Activated naive CD4-positive, alpha-beta T cell treated with anti-CD3 and anti-CD28 coated beads for 36 hours (primary cell): Measurements from ENCODE around the gene KRTAP5-7. TPM values are rescaled to one million over a fixed set of nuclear protein-coding genes. Genes with fewer than 3 reads are reported as not detected.

ENCODE experiments used
- CTCF ChIA-PET: fragments of 350-600 bp; sonication (Branson Sonifier 250); formaldehyde crosslinking; loops from one replicate; lab custom pipeline; 2021; ENCODE audit warnings: antibody characterized with exemption; lab: Charles Lee
- DNase-seq: peaks from one replicate; pipeline ENCODE4 v3.0.0-alpha.2; 2020
- H3K27ac Mint-ChIP-seq: one replicate; pipeline ENCODE4 v1.8.0; 2021; ENCODE audit warnings: mild to moderate bottlenecking, mixed read lengths
- H3K27me3 Mint-ChIP-seq: one replicate; pipeline ENCODE4 v1.8.0; 2021; ENCODE audit warnings: low read depth, mixed read lengths
- H3K36me3 Mint-ChIP-seq: one replicate; pipeline ENCODE4 v1.8.0; 2021; ENCODE audit warnings: low read depth, mixed read lengths
- H3K4me1 Mint-ChIP-seq: one replicate; pipeline ENCODE4 v1.8.0; 2021; ENCODE audit warnings: low read depth, mixed read lengths
- H3K4me3 Mint-ChIP-seq: one replicate; pipeline ENCODE4 v1.8.0; 2021; ENCODE audit warnings: mild to moderate bottlenecking, moderate library complexity, mixed read lengths
- H3K9me3 Mint-ChIP-seq: one replicate; pipeline ENCODE4 v1.8.0; 2021; ENCODE audit warnings: mixed read lengths
- intact Hi-C: fragments of 100-400 bp; cut with micrococcal nuclease; formaldehyde crosslinking; loops from one replicate; pipeline ENCODE4 v1.15.1; 2023
- total RNA-seq, 2 experiments: library from RNA; stranded (reverse); gene quantifications; one replicate each; pipeline ENCODE4 v1.2.3, GENCODE V29; 2021

KRTAP5-7 gene
- total RNA-seq, 2 experiments from 2014 or later: not detected

DNA sequence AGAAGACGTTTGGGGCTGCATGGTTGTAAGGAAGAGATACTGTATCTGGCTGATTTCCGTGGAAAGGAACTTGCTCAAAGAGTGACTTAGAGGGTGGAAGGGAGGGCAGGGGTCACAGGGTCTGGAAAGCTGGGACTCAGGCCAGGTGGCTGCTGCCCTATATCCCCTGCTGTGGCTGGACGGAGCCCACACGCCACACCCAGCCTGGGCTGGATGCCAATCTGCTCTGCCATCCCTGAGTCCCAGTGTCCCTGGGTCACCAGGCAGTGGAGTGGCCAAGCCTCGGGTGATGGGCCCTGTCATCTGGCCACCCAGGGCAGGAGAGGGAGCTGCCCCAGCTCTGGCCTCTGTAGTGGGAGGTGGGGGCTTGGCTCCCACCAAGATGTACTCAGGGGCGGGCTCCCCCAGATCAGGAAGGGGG lies 26.5 kb upstream of the KRTAP5-7 start:
- DNase-seq: no peak
- no peaks in the 10 kb centered on the region for H3K27me3 Mint-ChIP-seq
- H3K4me3 Mint-ChIP-seq: no peak overlapping the region
- peaks cover 65% of the 10 kb centered on the region for H3K36me3 Mint-ChIP-seq
- intact Hi-C loops: no loop called here
- CTCF ChIA-PET: no interaction called here
- H3K9me3 Mint-ChIP-seq: peaks cover 2% of the 10 kb centered on the region
- no peak overlapping the region for H3K27ac Mint-ChIP-seq
- peaks cover 2% of the 10 kb centered on the region for H3K4me1 Mint-ChIP-seq

DNA sequence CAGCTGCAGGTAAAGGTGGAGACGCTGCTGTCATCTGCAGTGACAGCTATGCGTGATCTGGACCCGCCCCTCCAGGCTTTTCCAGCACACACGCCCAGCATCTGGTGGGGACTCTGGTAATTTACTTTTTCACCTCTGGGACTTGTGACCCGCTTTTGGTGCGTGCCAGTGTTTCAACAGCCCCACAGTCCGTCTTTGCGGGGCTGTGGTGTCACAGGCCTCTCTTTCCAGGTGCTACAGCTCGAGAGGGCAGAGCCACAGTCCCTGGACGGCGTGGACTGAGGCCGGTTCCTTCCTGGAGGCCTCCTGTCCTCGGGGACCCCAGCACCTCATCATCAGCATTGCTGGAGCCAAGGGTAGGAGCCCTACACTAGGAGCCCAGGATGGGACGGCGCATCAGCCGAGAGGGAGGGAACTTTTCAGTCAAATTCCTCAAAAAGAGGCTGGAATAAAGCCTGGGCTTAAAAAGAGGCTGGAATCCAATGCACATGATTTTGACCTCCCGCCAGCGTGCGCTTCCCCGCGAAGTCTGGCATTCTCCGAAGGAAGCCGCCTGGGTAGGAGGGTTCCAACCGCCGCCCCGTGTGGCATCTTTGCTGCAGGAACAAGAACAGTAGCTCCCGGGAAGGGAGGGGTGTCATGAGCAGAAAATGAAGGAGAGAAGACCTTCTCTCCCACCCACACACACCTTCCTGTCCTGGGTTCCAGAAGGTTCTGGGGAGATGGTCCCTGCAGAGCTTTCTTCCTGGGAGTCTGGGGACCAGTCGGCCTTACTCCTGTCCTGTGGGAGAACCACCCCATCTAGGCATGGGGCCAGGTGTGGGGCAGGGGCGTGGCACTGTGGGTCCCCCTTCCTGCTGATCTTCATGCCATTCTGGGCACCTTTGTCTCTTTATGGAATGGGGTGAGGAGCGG lies 25.7 kb upstream of the KRTAP5-7 start:
- Mint-ChIP-seq H3K36me3 (peaks cover 67% of the 10 kb centered on the region), H3K27me3 (no peaks in the 10 kb centered on the region), H3K4me3 (no peak overlapping the region), H3K27ac (no peak overlapping the region), H3K9me3 (peaks cover 8% of the 10 kb centered on the region), H3K4me1 (peaks cover 2% of the 10 kb centered on the region)
- no peak for DNase-seq
- intact Hi-C loops: no loop called here
- CTCF ChIA-PET: no interaction called here

DNA sequence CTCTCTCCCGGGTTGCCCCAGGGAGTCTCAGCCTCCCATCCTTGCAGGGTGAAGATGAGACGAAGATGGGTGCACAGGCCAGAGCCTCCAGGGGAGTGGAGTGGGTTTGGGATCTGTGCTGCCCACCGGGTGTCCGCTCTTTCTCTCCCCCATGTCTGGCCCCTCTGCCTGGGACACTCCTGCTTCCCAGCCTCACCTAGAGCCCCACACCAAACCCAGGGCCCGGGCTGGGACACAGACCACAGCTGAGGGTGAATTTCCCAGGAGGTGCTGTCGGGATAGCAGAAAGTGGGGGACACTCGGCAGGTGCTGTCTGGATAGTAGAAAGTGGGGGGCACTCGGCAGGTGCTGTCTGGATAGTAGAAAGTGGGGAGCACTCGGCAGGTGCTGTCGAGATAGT lies 25.0 kb upstream of the KRTAP5-7 start:
- H3K36me3 Mint-ChIP-seq: peaks cover 68% of the 10 kb centered on the region
- CTCF ChIA-PET: no interaction called here
- peaks cover 15% of the 10 kb centered on the region for H3K9me3 Mint-ChIP-seq

DNA sequence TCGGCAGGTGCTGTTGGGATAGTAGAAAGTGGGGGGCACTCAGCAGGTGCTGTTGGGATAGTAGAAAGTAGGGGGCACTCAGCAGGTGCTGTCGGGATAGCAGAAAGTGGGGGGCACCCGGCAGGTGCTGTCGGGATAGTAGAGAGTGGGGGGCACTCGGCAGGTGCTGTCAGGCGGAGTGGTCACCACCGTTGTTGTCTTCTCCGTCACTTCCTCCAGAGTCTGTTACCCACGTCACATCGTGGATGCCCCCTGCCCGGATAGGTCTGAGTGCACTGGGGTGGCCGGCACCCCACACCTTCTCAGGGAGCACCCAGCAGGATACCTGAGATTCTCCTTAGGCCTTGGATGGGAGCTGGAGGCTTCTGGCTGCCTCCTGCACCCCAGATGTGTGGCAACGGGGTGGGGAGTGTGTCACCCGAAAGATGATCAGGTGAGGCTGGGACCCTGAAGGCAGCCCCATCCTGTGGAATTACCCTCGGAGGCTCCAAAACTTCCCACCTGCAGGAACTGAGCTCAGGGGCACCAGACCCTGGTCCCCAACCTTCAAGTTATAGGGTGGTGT lies 24.1 kb upstream of the KRTAP5-7 start:
- no peak for DNase-seq
- Mint-ChIP-seq H3K36me3 (peaks cover 63% of the 10 kb centered on the region), H3K4me1 (peaks cover 2% of the 10 kb centered on the region), H3K27me3 (no peaks in the 10 kb centered on the region), H3K9me3 (peaks cover 19% of the 10 kb centered on the region), H3K27ac (no peak overlapping the region), H3K4me3 (no peak overlapping the region)
- intact Hi-C loops: no loop called here
- CTCF ChIA-PET: no interaction called here

More for the DNA sequence above, 25.0 kb upstream of the KRTAP5-7 start:
- Mint-ChIP-seq H3K27ac (no peak overlapping the region), H3K4me1 (peaks cover 2% of the 10 kb centered on the region), H3K4me3 (no peak overlapping the region), H3K27me3 (no peaks in the 10 kb centered on the region)
- intact Hi-C loops: no loop called here
- DNase-seq: no peak

DNA sequence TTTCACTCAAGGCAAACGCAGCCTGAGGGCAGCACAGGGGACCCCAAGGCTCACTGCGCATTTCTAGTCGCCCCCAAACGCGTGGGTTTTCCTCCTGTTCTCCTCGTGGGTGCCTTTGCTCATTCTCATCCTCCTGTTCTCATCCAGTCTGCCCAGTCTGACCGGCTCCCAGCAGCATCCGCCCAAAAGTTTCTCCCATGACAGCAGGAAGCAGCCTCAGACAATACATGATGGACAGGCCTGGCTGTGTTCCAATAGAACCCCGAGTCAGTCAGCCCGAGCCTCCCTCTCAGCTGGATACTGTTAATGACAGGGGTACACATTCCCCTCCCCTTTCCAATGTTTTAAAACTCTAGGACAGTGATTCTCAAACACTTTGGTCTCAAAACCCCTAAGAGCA lies 22.5 kb upstream of the KRTAP5-7 start:
- intact Hi-C loops: no loop called here
- no peaks in the 10 kb centered on the region for H3K4me1 Mint-ChIP-seq
- H3K27ac Mint-ChIP-seq: no peak overlapping the region
- H3K4me3 Mint-ChIP-seq: no peak overlapping the region
- no peaks in the 10 kb centered on the region for H3K27me3 Mint-ChIP-seq
- CTCF ChIA-PET: no interaction called here
- no peak for DNase-seq
- H3K36me3 Mint-ChIP-seq: peaks cover 56% of the 10 kb centered on the region
- peaks cover 33% of the 10 kb centered on the region for H3K9me3 Mint-ChIP-seq

DNA sequence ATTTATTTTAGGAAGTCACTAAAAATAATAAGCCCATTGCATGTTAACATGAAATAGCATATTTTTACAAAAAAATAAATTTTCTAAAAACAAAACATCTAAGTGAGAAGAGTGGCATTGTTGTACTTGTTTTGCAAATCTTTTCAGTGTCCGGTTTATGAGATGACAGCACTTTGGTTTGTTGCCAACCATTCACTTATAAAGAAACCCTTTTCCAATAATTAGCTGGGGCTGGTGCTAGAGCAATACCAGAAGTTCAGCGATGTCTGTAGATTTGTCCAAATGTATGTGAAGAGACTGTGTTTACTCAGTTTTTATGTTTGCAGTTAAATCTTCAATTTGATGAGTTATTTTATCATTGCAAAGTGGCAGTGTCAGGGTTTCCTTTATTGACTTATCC lies 22.1 kb upstream of the KRTAP5-7 start:
- H3K4me1 Mint-ChIP-seq: no peaks in the 10 kb centered on the region
- peaks cover 54% of the 10 kb centered on the region for H3K36me3 Mint-ChIP-seq
- peaks cover 38% of the 10 kb centered on the region for H3K9me3 Mint-ChIP-seq
- no peak overlapping the region for H3K4me3 Mint-ChIP-seq
- CTCF ChIA-PET: no interaction called here
- no peak for DNase-seq
- intact Hi-C loops: no loop called here
- H3K27ac Mint-ChIP-seq: no peak overlapping the region
- H3K27me3 Mint-ChIP-seq: no peaks in the 10 kb centered on the region

DNA sequence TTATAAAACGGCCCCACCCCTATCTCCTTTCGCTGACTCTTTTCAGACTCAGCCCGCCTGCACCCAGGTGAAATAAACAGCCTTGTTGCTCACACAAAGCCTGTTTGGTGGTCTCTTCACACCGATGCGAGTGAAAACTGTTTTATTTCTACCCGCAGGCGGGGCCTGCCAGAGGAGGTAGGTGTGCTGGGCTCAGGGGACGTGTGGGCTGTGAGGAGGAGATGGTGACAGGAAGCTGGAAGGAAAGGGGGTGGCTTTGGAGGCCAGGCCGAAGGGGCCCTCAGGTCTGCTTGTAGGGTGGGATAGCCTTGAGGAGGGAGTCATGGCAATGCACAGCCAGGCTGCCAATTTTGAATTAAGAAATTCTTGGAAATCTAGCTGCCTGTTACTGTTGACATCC lies 21.3 kb upstream of the KRTAP5-7 start:
- DNase-seq: no peak
- Mint-ChIP-seq H3K27ac (no peak overlapping the region), H3K27me3 (no peaks in the 10 kb centered on the region), H3K4me1 (no peaks in the 10 kb centered on the region), H3K9me3 (peaks cover 39% of the 10 kb centered on the region), H3K36me3 (peaks cover 46% of the 10 kb centered on the region), H3K4me3 (no peak overlapping the region)
- intact Hi-C loops: no loop called here
- CTCF ChIA-PET: no interaction called here

DNA sequence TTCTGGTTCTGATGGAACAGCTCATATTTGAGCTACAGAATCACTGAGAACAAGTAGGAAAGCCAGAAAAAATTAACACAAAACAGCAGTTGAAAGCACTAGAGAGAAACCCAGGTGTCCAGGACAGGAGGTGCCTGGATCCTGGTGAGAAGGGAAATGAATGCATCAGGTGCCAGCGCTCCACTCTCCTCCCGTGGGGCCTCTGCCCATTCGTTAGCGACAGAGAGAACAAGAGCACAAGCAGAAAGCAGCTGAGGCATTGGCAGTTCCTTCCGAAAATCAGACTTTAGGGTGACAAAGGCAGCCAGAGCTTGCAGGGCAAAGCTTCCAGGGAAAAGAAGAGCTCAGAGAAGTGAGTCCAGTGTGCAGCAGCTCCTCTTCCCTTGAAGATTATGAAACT lies 20.0 kb upstream of the KRTAP5-7 start:
- CTCF ChIA-PET: interaction anchor here (0.6 kb wide), 1 partner anchor 73 kb away, joined by 3 read pairs; no protein-coding TSS in a partner anchor
- no peaks in the 10 kb centered on the region for H3K27me3 Mint-ChIP-seq
- no peak for DNase-seq
- H3K4me3 Mint-ChIP-seq: no peak overlapping the region
- H3K36me3 Mint-ChIP-seq: peaks cover 41% of the 10 kb centered on the region
- peaks cover 45% of the 10 kb centered on the region for H3K9me3 Mint-ChIP-seq
- H3K27ac Mint-ChIP-seq: no peak overlapping the region
- intact Hi-C loops: no loop called here
- H3K4me1 Mint-ChIP-seq: no peaks in the 10 kb centered on the region

DNA sequence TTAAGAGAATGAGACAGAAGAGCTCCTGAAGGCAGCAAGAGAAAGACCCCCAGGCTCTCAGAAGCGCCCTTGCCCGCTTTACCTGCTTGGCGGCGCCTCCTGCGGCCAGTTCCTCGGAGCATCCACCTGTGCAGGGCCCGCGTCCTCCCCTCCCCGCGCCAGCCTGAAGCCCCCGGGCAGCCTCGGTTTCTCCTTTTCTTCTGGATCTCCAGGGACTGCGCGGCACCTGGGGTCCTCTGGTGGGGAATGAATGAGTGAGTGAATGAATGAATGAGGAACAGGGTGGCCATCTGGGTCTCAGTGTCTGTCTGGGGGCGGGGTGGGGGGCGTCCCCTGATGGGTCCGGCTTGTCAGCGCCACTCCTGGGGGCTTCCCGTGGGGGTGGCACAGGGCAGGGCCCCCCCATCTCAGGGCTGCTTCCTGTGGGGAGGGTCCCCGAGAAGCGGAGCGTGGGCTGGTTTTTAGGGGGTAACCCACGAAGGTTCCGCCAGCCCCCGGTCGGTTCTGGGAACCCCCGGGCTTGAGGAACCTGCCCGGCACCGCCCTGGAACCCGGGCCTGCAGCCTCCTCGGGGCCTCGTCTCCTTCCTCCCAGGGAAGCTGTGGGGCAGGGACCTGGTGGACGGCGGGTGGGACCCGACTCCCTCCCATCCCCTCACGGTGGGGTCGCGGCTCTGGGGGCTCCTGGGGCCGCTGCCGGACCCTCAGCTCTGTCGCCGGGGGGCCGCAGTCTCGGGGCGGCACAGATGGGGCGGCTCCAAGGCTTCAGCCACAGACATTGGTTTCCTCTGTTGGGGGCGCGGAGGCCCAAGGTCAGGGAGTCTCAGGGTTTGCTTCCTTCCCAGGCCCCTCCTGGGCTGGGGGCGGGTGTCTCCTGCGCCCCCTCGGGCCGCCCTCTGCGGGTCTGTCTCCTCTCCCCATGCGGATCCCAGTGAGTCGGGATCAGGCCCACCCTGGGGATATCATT lies 8.3 kb upstream of the KRTAP5-7 start:
- Mint-ChIP-seq H3K36me3 (no peaks in the 10 kb centered on the region), H3K9me3 (peaks cover 7% of the 10 kb centered on the region), H3K4me1 (no peaks in the 10 kb centered on the region), H3K4me3 (no peak overlapping the region), H3K27me3 (no peaks in the 10 kb centered on the region), H3K27ac (no peak overlapping the region)
- intact Hi-C loops: no loop called here
- DNase-seq: no peak
- CTCF ChIA-PET: no interaction called here

DNA sequence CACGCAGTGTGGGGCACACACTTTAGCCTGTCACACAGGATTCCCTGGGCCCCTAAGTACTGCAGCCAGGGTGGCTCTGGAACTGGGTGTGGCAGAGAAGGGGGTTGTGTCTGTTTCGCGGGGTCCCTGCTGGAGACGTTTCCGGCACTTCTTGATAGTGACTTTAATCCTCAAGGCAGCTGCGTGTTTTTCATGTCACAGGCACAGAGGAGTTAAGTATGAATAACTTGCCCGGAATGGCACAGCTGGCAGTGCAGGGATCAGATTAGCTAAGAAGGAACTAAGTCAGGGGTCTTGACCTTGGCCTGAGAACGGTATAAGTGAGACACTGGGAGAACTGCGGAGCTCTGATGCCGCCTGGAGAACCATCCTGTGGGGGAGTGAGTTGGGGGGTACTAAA lies 7.5 kb upstream of the KRTAP5-7 start:
- H3K27ac Mint-ChIP-seq: no peak overlapping the region
- CTCF ChIA-PET: interaction anchor here (0.7 kb wide), 1 partner anchor 29 kb away, joined by 4 read pairs; the partner anchor contains the start of gene KRTAP5-9
- no peak for DNase-seq
- no peaks in the 10 kb centered on the region for H3K27me3 Mint-ChIP-seq
- H3K36me3 Mint-ChIP-seq: no peaks in the 10 kb centered on the region
- no peak overlapping the region for H3K4me3 Mint-ChIP-seq
- intact Hi-C loops: no loop called here
- H3K4me1 Mint-ChIP-seq: no peaks in the 10 kb centered on the region
- H3K9me3 Mint-ChIP-seq: peaks cover 7% of the 10 kb centered on the region

DNA sequence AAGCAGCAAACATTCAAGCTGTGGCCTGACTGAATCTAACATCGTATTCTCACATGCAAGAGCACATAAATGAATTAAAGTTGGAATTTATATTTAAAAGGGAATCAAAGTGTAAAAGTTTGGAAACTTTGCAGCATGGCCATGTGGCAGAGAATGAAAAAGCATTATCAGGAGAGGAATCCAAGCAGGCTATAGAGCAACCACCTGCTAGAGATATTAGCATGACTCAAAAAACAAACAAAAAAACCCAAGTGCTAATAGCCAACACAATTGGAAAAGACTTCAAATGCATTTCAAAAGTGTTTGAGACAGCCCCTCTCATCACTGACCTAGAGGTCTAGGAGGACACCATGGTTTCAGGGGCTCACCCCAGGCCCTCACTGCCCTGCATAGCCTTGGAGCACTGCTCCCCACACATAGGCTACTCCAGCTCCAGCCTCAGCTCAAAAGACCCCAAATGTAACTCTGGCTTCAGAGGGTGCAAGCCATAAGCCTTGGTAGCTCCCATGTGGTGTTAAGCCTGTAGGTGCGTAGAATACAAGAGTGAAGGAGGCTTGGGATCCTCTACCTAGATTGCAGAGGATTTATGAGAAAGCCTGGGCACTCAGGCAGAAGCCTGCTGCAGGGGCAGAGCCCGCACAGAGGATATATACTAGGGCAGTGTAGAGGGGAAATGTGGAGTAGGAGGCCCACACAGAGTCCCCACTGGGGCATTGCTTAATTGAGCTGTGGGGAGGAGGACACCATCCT lies 1.7 kb upstream of the KRTAP5-7 start:
- CTCF ChIA-PET: no interaction called here
- Mint-ChIP-seq H3K4me1 (no peaks in the 10 kb centered on the region), H3K4me3 (no peak overlapping the region), H3K36me3 (no peaks in the 10 kb centered on the region), H3K27me3 (peaks cover 6% of the 10 kb centered on the region), H3K9me3 (peaks cover 5% of the 10 kb centered on the region), H3K27ac (no peak overlapping the region)
- DNase-seq: no peak
- intact Hi-C loops: no loop called here
